HEK293T (cell line): ENCODE results near the gene TMEM184A.

Experiments used
- CTCF ChIA-PET: fragments of 350-600 bp; formaldehyde crosslinking; extraction: SDS; loops from one replicate; lab custom pipeline; 2021; ENCODE audit warnings: antibody characterized with exemption, inconsistent platforms; lab: Yijun Ruan, JAX
- POLR2A ChIA-PET: fragments of 350-600 bp; formaldehyde crosslinking; extraction: SDS; loops from one replicate; lab custom pipeline; 2020; ENCODE audit warnings: antibody characterized with exemption, inconsistent platforms; lab: Yijun Ruan, JAX
- DNase-seq: peaks from one replicate; pipeline ENCODE4 v3.0.0; 2012; ENCODE audit warnings: mixed read lengths; ENCODE audit errors: extremely low spot score
- ARNT ChIP-seq: fragments of 450-650 bp; IDR thresholded peaks from 2 replicates; pipeline ENCODE4 v1.6.1; 2017; ENCODE audit warnings: mild to moderate bottlenecking
- BHLHE40 ChIP-seq: fragments of 450-650 bp; IDR thresholded peaks from 2 replicates; pipeline ENCODE4 v1.6.1; 2016; ENCODE audit warnings: mild to moderate bottlenecking, moderate library complexity, borderline replicate concordance
- CTBP1 ChIP-seq: fragments of 450-650 bp; IDR thresholded peaks from 2 replicates; pipeline ENCODE4 v1.6.1; 2016; ENCODE audit warnings: borderline replicate concordance
- ELF4 ChIP-seq: fragments of 450-650 bp; IDR thresholded peaks from 2 replicates; pipeline ENCODE4 v1.6.1; 2017; ENCODE audit warnings: antibody characterized with exemption
- FOXA1 ChIP-seq: fragments of 450-650 bp; IDR thresholded peaks from 2 replicates; pipeline ENCODE4 v1.6.1; 2016; ENCODE audit warnings: mild to moderate bottlenecking
- FOXK2 ChIP-seq: fragments of 450-650 bp; IDR thresholded peaks from 2 replicates; pipeline ENCODE4 v1.6.1; 2016; ENCODE audit warnings: mild to moderate bottlenecking
- FOXM1 ChIP-seq: fragments of 450-650 bp; IDR thresholded peaks from 2 replicates; pipeline ENCODE4 v1.6.1; 2017; ENCODE audit warnings: mild to moderate bottlenecking, borderline replicate concordance
- HDGF ChIP-seq: fragments of 450-650 bp; IDR thresholded peaks from 2 replicates; pipeline ENCODE4 v1.6.1; 2017; ENCODE audit warnings: antibody characterized with exemption, borderline replicate concordance
- L3MBTL2 ChIP-seq: fragments of 450-650 bp; conservative IDR thresholded peaks from 2 replicates; pipeline ENCODE4 v1.6.1; 2016; ENCODE audit warnings: mild to moderate bottlenecking
- LEF1 ChIP-seq: fragments of 450-650 bp; IDR thresholded peaks from 2 replicates; pipeline ENCODE4 v1.6.1; 2017; ENCODE audit warnings: mild to moderate bottlenecking, borderline replicate concordance
- NFRKB ChIP-seq: fragments of 450-650 bp; IDR thresholded peaks from 2 replicates; pipeline ENCODE4 v1.6.1; 2016; ENCODE audit warnings: mild to moderate bottlenecking, moderate library complexity
- SP1 ChIP-seq: fragments of 450-650 bp; IDR thresholded peaks from 2 replicates; pipeline ENCODE4 v1.6.1; 2017
- SUZ12 ChIP-seq: fragments of 450-650 bp; IDR thresholded peaks from 2 replicates; pipeline ENCODE4 v1.6.1; 2016; ENCODE audit warnings: mild to moderate bottlenecking
- TARDBP ChIP-seq: fragments of 450-650 bp; IDR thresholded peaks from 2 replicates; pipeline ENCODE4 v1.6.1; 2016
- ZNF384 ChIP-seq: fragments of 450-650 bp; IDR thresholded peaks from 2 replicates; pipeline ENCODE4 v1.6.1; 2016
- TF ChIP-seq, protein P1 (sequence below): fragments of 450-650 bp; IDR thresholded peaks from 2 replicates; pipeline ENCODE4 v1.6.1; 2016

The TMEM184A gene

DNA sequence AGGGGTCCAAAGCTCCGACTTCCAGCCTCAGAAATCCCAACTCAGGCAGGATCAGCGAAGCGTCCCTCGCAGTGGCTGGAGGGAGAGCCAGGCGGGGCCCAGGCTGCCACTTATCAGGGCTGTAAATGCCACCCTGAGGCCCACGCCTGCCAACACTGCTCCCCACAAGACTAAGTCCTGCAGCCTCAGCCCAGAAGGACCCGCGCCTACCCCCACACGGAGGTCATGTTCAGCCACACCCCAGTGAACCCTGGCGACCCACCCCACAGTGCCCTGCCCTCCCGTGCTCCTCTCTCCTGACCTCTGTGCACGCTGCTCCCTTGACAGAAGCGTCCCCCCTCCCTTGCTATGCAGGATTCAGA is 10.7 kb upstream of the TMEM184A start:
- no peak for DNase-seq
- CTCF ChIA-PET = no interaction called here
- POLR2A ChIA-PET = interaction anchor here (0.7 to 0.9 kb wide), 2 partner anchors 32 to 34 kb away, joined by 3 to 4 read pairs; no protein-coding TSS in a partner anchor
- TF ChIP-seq HDGF (no peak), BHLHE40 (no peak), L3MBTL2 (no peak), SP1 (no peak), SUZ12 (no peak), CTBP1 (no peak), ZNF384 (no peak), TARDBP (no peak), ELF4 (no peak), LEF1 (no peak), ARNT (no peak), FOXK2 (no peak), FOXM1 (no peak)
- TF ChIP-seq, protein P1, sequence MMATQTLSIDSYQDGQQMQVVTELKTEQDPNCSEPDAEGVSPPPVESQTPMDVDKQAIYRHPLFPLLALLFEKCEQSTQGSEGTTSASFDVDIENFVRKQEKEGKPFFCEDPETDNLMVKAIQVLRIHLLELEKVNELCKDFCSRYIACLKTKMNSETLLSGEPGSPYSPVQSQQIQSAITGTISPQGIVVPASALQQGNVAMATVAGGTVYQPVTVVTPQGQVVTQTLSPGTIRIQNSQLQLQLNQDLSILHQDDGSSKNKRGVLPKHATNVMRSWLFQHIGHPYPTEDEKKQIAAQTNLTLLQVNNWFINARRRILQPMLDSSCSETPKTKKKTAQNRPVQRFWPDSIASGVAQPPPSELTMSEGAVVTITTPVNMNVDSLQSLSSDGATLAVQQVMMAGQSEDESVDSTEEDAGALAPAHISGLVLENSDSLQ = no peak

DNA sequence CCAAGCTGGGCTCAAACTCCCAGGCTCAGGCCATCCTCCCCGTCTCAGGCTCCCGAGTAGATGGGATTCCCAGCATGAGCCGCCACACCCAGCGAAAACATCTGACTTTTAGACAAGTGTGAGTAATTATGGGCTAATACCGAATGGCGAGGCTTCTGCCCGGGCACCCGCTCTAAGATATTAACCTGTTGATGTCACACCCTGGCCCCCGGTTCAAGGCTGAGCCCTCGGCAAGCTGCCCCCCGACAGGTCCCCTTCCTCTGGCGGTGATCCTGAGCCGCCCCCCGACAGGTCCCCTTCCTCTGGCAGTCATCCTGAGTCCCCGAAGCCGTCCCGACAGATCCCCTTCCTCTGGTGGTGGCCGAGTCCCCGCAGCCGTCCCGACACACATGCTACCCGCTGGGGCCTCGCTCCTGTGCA is 8.6 kb upstream of the TMEM184A start:
- CTCF ChIA-PET = no interaction called here
- POLR2A ChIA-PET = no interaction called here
- DNase-seq = no peak
- TF ChIP-seq SUZ12 = no peak
- TF ChIP-seq TARDBP = no peak
- TF ChIP-seq L3MBTL2 = no peak
- TF ChIP-seq ARNT = no peak
- no peak for TF ChIP-seq CTBP1
- no peak for TF ChIP-seq FOXK2
- no peak for TF ChIP-seq HDGF
- TF ChIP-seq LEF1 = no peak
- TF ChIP-seq FOXM1 = no peak
- no peak for TF ChIP-seq BHLHE40
- no peak for TF ChIP-seq SP1
- TF ChIP-seq, protein P1 = no peak
- no peak for TF ChIP-seq FOXA1
- no peak for TF ChIP-seq ZNF384
- TF ChIP-seq ELF4 = no peak

DNA sequence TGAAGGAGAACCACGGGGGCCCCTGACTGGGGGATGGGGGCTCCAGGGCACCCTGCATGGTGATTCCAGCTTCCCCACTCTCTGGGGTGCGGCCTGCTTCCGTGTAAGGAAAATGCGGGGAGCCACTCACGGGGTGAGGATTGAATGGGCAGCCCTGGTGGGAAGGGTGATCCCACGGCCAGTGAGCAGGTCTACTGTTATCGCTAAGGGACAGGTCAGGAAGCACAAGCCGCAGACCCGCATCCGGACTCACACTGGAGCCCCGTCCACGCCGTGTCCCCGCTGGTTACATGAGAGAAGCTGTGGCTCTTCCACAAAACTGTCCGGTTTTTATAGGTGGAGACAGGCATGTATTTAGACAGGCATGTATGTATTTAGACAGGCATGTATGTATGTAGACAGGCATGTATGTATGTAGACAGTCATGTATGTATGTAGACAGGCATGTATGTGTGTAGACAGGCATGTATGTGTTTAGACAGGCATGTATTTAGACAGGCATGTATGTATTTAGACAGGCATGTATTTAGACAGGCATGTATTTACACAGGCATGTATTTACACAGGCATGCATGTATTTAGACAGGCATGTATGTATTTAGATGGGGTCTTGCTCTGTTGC is 8.1 kb upstream of the TMEM184A start:
- TF ChIP-seq HDGF (no peak), ELF4 (no peak), CTBP1 (no peak), ZNF384 (no peak), SP1 (no peak)
- POLR2A ChIA-PET = no interaction called here
- no peak for DNase-seq
- CTCF ChIA-PET = no interaction called here

DNA sequence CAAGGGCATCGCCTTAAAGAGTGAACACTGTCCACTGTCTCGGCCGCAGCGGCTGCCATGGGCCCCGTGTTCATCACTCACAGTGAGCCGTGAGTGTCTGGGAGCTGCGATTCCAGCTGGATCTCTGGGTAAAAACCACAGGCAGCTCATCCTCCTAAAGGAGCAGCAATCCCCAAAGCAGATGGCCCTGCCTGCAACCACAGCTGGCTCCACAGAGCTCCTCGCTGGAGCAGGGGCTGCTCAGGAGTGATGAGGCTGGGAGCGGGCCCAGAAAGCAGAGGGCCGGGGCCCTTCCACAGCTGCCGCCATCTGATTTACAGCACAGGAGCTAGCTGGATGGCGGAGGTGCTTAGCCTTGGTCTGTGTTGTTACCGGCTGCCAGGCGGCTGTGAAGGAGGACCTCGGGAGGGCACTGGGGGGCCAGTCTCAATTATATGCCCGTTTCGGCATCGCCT is 6.6 kb upstream of the TMEM184A start:
- no peak for DNase-seq
- ChIA-PET CTCF (interaction anchor here (0.6 kb wide), 1 partner anchor 741 kb away, joined by 4 read pairs; no protein-coding TSS in a partner anchor), POLR2A (interaction anchor here (0.8 kb wide), 1 partner anchor 57 kb away, joined by 3 read pairs; no protein-coding TSS in a partner anchor)
- TF ChIP-seq NFRKB = no peak
- TF ChIP-seq TARDBP = no peak
- TF ChIP-seq SP1 = no peak
- TF ChIP-seq BHLHE40 = no peak
- no peak for TF ChIP-seq ARNT
- TF ChIP-seq ZNF384 = no peak
- TF ChIP-seq FOXM1 = no peak
- no peak for TF ChIP-seq FOXK2
- TF ChIP-seq FOXA1 = no peak
- no peak for TF ChIP-seq HDGF
- TF ChIP-seq CTBP1 = no peak
- no peak for TF ChIP-seq L3MBTL2
- TF ChIP-seq, protein P1 = no peak
- no peak for TF ChIP-seq SUZ12
- TF ChIP-seq LEF1 = no peak
- no peak for TF ChIP-seq ELF4

DNA sequence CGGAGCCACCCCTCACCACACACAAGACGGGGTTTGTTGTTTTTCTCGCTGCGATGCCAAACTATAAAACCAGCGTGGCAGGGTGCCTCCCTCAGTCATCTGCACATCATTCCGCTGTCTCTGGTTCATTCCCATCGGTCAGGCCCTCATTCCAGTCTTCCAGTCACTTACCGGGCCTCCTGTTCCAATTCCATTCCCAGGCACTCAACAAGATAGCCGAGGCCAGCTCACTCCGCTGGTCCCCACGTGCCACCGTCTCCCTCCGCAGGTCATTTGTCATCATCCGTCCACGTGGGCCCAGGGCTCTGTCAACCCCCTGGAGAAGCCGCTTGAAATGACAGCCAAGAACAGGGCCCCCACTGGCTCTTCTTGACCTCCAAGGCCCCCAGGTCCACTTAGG is 6.1 kb upstream of the TMEM184A start:
- CTCF ChIA-PET = interaction anchor here (0.6 kb wide), 1 partner anchor 742 kb away, joined by 4 read pairs; no protein-coding TSS in a partner anchor
- POLR2A ChIA-PET = interaction anchor here (0.8 kb wide), 1 partner anchor 57 kb away, joined by 3 read pairs; no protein-coding TSS in a partner anchor
- TF ChIP-seq FOXK2 = no peak
- no peak for TF ChIP-seq LEF1
- no peak for TF ChIP-seq FOXA1
- TF ChIP-seq, protein P1 = no peak
- TF ChIP-seq SUZ12 = no peak
- no peak for TF ChIP-seq NFRKB
- no peak for TF ChIP-seq SP1
- no peak for TF ChIP-seq CTBP1
- TF ChIP-seq HDGF = no peak
- no peak for TF ChIP-seq L3MBTL2
- TF ChIP-seq TARDBP = no peak
- no peak for TF ChIP-seq ZNF384
- no peak for TF ChIP-seq ELF4
- no peak for TF ChIP-seq FOXM1
- TF ChIP-seq ARNT = no peak
- TF ChIP-seq BHLHE40 = no peak
- no peak for DNase-seq
